Right lobe of liver (tissue), 4 donors: ENCODE measurements around the gene EXOC3.

ENCODE experiments used
- CTCF ChIP-seq, 4 donors: fragments of 200-600 bp in 3 of 4; fragments of 450-650 bp in 1 of 4; IDR thresholded peaks; one replicate each; pipeline versions ENCODE4 v1.5.1 to v1.8.0; 2016 to 2022; ENCODE audit warnings: antibody characterized with exemption in 4 of 4, mild to moderate bottlenecking in 2 of 4
- POLR2A ChIP-seq: fragments of 450-650 bp; IDR thresholded peaks from one replicate; pipeline ENCODE4 v1.6.1; 2017; ENCODE audit warnings: antibody characterized with exemption, mild to moderate bottlenecking
- donor health status: DM: no; HTN: no; CAD: no.
- donor health status: DM: no; HTN: no; CAD: no.
- donor health status: DM: no; HTN: yes; CAD: no.

DNA sequence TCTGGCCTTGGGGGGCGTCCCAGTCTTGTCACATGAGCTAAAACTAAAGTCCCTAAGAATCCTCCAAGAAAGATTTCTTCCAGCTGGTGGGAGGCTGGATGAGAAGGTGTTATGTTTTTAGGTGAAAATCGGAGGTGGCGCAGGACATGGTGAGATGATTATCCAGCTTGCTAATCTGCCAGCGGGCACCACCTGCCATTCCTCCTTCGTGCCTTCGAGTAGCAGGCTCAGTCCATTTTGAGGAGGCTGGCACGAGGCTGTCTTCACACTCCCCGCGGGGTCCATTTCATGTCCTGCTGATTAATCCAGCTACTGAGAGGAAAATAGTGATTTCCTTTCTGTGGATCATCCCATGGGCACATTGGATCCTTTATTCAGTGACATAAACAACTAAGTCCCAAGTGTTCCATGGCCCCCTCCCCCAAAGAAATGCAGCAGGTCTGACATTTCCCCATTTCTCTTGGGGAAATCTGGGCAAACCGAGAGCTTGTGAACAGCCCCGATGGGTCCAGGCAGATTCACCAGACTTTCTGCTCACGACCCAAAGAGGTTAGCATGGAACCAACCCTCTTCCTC is 38.2 kb upstream of the EXOC3 start:
- no peak for TF ChIP-seq CTCF (IDR thresholded peaks at IDR 0.05)
- TF ChIP-seq POLR2A, result no peak
